GM21515 (cell line): Measurements from ENCODE around the gene TFAM.

ENCODE experiments used
- ATAC-seq: cut with Tn5 transposase; IDR thresholded peaks from one replicate; pipeline ENCODE4 v1.9.1; 2021; ENCODE audit not compliant: unreplicated experiment

The TFAM gene

GRCh38 chr10:58384999-58385783 is at the start of gene TFAM:
TFAM (plus strand) TSS chr10:58385410; CDS start chr10:58385548, 138 bp downstream.
- ATAC-seq = peak; percentile 91

GRCh38 chr10:58336242-58336641 is 49.0 kb upstream of the TFAM start:
- no peak for ATAC-seq

- no peak for ATAC-seq
Observed at GRCh38 chr10:58341422-58341821, 43.8 kb upstream of the TFAM start.

- ATAC-seq = no peak
Observed at GRCh38 chr10:58341947-58342346, 43.3 kb upstream of the TFAM start.

GRCh38 chr10:58347967-58348366 is 37.2 kb upstream of the TFAM start:
- ATAC-seq = no peak

GRCh38 chr10:58348571-58349033 is 36.6 kb upstream of the TFAM start:
- no peak for ATAC-seq

GRCh38 chr10:58350023-58350422 is 35.2 kb upstream of the TFAM start:
- no peak for ATAC-seq

- ATAC-seq = no peak
Observed at GRCh38 chr10:58350619-58351323, 34.4 kb upstream of the TFAM start.

GRCh38 chr10:58351616-58352578 is 33.3 kb upstream of the TFAM start:
- ATAC-seq = no peak

GRCh38 chr10:58352956-58353610 is 32.1 kb upstream of the TFAM start:
- no peak for ATAC-seq

- ATAC-seq = no peak
Observed at GRCh38 chr10:58356756-58357155, 28.5 kb upstream of the TFAM start.

- ATAC-seq = no peak
Observed at GRCh38 chr10:58358314-58358933, 26.8 kb upstream of the TFAM start.

- ATAC-seq = no peak
Observed at GRCh38 chr10:58358947-58359346, 26.3 kb upstream of the TFAM start.

GRCh38 chr10:58359541-58359940 is 25.7 kb upstream of the TFAM start:
- no peak for ATAC-seq

- no peak for ATAC-seq
Observed at GRCh38 chr10:58360412-58361004, 24.7 kb upstream of the TFAM start.

GRCh38 chr10:58361353-58361752 is 23.9 kb upstream of the TFAM start:
- ATAC-seq = no peak

GRCh38 chr10:58362027-58362789 is 23.0 kb upstream of the TFAM start:
- ATAC-seq = no peak

GRCh38 chr10:58367069-58367468 is 18.1 kb upstream of the TFAM start:
- no peak for ATAC-seq

GRCh38 chr10:58371473-58371872 is 13.7 kb upstream of the TFAM start:
- no peak for ATAC-seq
